ENCODE measurements around the gene DDX20. TPM values are rescaled to one million over a fixed set of nuclear protein-coding genes. Genes with fewer than 3 reads are reported as not detected.

DDX20 gene
- total RNA-seq, 1 donor from 2014 or later = 31.6 TPM

DNA sequence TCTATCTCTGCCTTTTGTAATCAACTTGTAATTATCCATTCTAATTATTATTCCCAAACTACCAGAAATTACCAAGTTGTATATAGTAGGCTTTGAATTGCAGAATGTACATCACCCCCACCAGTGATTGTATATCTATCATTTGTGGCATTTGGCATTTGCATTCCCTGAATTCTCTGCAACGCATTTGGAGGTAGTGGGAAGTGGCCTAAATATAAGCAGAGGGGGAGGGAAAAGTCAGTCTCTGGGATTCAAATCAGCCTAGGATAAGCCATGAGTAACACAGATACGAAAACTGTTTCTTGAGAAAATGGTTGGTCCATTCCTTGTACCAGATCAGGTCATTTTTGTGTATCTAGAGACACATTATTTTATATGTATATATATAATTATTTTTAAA lies 20.7 kb downstream of the DDX20 start:
- TF ChIP-seq, protein P1, sequence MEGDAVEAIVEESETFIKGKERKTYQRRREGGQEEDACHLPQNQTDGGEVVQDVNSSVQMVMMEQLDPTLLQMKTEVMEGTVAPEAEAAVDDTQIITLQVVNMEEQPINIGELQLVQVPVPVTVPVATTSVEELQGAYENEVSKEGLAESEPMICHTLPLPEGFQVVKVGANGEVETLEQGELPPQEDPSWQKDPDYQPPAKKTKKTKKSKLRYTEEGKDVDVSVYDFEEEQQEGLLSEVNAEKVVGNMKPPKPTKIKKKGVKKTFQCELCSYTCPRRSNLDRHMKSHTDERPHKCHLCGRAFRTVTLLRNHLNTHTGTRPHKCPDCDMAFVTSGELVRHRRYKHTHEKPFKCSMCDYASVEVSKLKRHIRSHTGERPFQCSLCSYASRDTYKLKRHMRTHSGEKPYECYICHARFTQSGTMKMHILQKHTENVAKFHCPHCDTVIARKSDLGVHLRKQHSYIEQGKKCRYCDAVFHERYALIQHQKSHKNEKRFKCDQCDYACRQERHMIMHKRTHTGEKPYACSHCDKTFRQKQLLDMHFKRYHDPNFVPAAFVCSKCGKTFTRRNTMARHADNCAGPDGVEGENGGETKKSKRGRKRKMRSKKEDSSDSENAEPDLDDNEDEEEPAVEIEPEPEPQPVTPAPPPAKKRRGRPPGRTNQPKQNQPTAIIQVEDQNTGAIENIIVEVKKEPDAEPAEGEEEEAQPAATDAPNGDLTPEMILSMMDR (conservative IDR thresholded peaks at IDR 0.05; ENCODE audit: low read depth, low read length) = no peak
- H3K4me3 ChIP-seq (ENCODE audit: low read depth, low read length) = no peak overlapping the region
- no peak for DNase-seq (ENCODE audit: low read depth)

DNA sequence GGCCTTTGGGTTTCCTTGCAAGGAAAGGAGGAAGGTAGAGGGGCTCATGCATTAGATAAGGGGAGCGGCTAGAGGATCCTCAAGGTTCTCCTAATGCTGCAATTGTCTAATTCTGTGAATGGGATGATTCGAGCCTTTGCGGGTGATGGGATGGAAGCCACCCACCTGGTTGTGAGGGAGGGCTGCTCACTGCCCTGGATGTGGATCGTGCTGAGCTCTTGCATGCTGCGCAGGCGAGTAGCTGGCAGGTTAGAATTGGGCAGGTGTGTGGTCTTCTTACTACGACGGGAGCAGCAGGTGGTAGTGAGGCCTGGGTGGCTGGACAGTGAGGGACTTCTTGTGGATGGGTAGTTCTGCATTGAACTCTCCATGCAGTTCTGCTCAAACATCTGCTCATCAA lies 21.2 kb downstream of the DDX20 start:
- H3K4me3 ChIP-seq (ENCODE audit: low read depth, low read length) = no peak overlapping the region
- TF ChIP-seq, protein P1 (conservative IDR thresholded peaks at IDR 0.05; ENCODE audit: low read depth, low read length) = no peak
- no peak for DNase-seq (ENCODE audit: low read depth)

DNA sequence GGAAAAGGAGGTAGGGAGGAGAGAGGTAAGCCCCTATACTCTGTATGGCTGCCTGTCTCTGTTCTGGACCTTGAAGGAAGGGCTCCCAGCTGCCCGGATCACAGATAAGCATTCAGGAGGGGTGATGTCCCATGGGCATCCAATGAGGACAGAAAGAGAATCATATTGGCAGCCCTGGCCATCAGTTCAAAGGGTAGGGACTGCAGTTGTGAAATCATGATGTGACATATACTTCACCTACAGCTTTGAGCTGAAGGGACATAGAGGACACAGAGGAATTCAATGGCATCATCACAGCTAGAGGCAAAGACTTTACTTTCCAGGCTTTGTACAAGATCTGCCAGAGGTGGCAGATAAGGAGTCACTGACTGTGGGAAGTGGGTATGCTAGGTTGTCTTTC lies 21.6 kb downstream of the DDX20 start:
- no peak overlapping the region for H3K4me3 ChIP-seq (ENCODE audit: low read depth, low read length)
- TF ChIP-seq, protein P1 (conservative IDR thresholded peaks at IDR 0.05; ENCODE audit: low read depth, low read length) = no peak
- DNase-seq (ENCODE audit: low read depth) = no peak

DNA sequence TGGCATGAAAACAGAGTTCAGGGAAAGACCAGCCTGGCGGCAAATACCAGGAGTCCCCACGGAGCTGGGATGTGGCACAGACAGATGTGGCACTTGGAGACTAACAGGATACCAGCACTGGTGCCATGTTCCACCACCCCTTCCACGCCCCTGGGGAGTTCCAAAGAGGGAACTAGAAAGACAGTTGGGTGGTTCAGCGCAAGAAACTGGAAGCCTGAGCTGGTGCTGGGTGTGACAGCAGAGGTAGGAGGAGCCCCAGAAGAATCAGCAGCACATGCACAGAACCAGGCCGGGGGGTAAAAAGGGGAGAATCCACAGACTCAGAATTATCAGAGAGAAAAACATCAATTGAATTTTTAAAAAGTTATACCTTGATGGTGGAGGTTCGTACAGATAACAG lies 22.4 kb downstream of the DDX20 start:
- TF ChIP-seq, protein P1 (conservative IDR thresholded peaks at IDR 0.05; ENCODE audit: low read depth, low read length) = no peak
- no peak for DNase-seq (ENCODE audit: low read depth)
- H3K4me3 ChIP-seq (ENCODE audit: low read depth, low read length) = no peak overlapping the region

DNA sequence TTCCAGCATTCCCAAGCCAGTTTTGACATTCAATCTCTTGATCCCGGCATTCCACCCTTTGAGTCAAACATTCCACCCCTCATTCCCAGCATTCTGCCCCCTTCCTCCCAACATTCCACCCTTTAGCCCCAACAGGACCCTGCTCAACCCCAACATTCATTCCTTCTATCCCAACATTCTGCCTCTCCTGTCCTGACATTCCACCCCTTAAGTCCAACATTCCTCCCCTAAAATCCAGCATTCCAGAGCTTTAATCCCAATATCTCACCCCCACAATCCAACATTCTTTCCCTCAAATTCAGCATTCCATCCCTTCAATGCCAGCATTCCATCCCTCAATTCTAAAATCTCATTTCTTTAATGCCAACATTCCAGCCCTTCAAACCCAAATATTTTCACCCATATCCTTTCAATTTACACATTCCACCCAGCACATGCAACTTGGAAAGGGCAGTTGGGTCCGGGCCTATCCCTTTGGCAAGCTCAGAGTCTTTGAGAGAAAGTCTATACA lies 22.9 kb downstream of the DDX20 start:
- no peak for DNase-seq (ENCODE audit: low read depth)
- no peak overlapping the region for H3K4me3 ChIP-seq (ENCODE audit: low read depth, low read length)
- TF ChIP-seq, protein P1 (conservative IDR thresholded peaks at IDR 0.05; ENCODE audit: low read depth, low read length) = no peak

DNA sequence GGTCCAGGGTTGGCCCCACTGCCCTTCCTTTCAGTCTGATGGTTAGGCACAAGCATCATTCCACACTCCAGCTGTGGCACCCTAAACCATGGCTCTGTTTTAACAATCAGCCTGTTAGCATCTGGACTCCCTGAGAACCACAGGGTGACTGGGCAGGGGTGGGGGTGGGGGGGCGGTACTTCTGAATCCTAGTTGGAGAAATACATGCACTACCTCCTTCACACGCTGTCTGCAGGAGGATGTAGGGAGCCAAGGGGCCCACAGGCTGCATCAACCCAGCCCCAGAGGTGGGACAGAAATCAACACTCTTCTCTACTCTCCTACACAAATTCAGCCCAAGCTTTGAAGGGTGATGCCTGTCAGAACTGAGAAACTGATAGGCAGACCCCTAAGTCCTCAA lies 23.8 kb downstream of the DDX20 start:
- TF ChIP-seq, protein P1 (conservative IDR thresholded peaks at IDR 0.05; ENCODE audit: low read depth, low read length) = no peak
- H3K4me3 ChIP-seq (ENCODE audit: low read depth, low read length) = no peak overlapping the region

DNA sequence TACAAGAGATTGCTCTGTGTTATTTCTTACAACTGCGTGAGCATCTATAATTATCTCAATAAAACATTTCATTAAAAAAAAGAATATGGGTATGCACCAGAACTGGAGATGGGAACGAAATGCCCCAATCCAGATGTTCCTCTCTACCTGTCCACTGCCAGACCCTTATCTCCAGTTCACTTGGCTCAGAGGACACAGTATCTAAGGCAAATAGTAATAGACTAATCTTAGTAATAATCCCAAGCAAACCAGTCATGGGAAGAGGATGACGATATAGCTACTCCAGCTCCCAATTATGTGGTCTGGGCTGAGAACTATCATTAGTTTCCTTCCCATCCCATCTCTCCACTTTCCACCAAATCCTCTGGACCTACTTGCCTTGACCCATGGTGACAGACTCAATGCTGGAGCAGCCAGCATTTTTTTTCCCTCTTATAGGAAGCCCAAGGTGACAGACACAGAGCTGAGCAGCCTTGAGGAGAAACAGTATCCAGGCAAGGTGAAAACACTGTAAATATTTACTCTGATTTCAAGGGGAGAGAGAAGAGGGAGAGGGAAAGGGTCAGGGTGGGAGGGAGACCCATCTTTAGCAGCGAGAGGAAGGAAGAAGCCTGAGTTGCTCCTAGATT lies 28.7 kb downstream of the DDX20 start:
- no peak for DNase-seq (ENCODE audit: low read depth)
- TF ChIP-seq, protein P1 (conservative IDR thresholded peaks at IDR 0.05; ENCODE audit: low read depth, low read length) = no peak
- H3K4me3 ChIP-seq (ENCODE audit: low read depth, low read length) = no peak overlapping the region

More for the DNA sequence above, 23.8 kb downstream of the DDX20 start:
- DNase-seq (ENCODE audit: low read depth) = no peak
